NCI-H2196 treated with DMSO at 0.1 percent for 48 hours (cell line): ENCODE measurements around the gene MUC5AC.
"Not testable (repeated sequence)": the region's sequence is repeated elsewhere in the genome, so short reads cannot be mapped to it uniquely, and the experiment has no call there.

ENCODE experiments used
- DNase-seq: peaks from one replicate; lab custom pipeline; 2025; ENCODE audit not compliant: unreplicated experiment; lab: John Stamatoyannopoulos, UW

MUC5AC gene

GRCh38 chr11:1157645-1158591 is at the start of gene MUC5AC:
MUC5AC (plus strand) TSS chr11:1157953; CDS start chr11:1158000, 47 bp downstream.
- DNase-seq = peak; percentile 19

GRCh38 chr11:1108246-1108900 is 49.4 kb upstream of the MUC5AC start:
- no peak for DNase-seq

GRCh38 chr11:1109101-1109917 is 48.4 kb upstream of the MUC5AC start:
- DNase-seq = no peak

- no peak for DNase-seq
Measured at GRCh38 chr11:1109918-1110705, 47.6 kb upstream of the MUC5AC start.

GRCh38 chr11:1111545-1112212 is 46.1 kb upstream of the MUC5AC start:
- DNase-seq = no peak

- no peak for DNase-seq
Measured at GRCh38 chr11:1112351-1113191, 45.2 kb upstream of the MUC5AC start.

GRCh38 chr11:1113405-1114201 is 44.1 kb upstream of the MUC5AC start:
- DNase-seq = no peak

GRCh38 chr11:1115292-1115691 is 42.5 kb upstream of the MUC5AC start:
- DNase-seq = not testable (repeated sequence)

- no peak for DNase-seq
Measured at GRCh38 chr11:1116104-1116503, 41.6 kb upstream of the MUC5AC start.

- no peak for DNase-seq
Measured at GRCh38 chr11:1116666-1117390, 40.9 kb upstream of the MUC5AC start.

- DNase-seq = no peak
Measured at GRCh38 chr11:1117992-1118391, 39.8 kb upstream of the MUC5AC start.

GRCh38 chr11:1118755-1119603 is 38.8 kb upstream of the MUC5AC start:
- no peak for DNase-seq

GRCh38 chr11:1119604-1120146 is 38.1 kb upstream of the MUC5AC start:
- DNase-seq = no peak

GRCh38 chr11:1120532-1121330 is 37.0 kb upstream of the MUC5AC start:
- DNase-seq = no peak

- DNase-seq = no peak
Measured at GRCh38 chr11:1121331-1121812, 36.4 kb upstream of the MUC5AC start.
